ENCODE measurements around the gene BRWD1.
"Not testable (repeated sequence)": the region's sequence is repeated elsewhere in the genome, so short reads cannot be mapped to it uniquely, and the experiment has no call there.

Gene BRWD1

DNA sequence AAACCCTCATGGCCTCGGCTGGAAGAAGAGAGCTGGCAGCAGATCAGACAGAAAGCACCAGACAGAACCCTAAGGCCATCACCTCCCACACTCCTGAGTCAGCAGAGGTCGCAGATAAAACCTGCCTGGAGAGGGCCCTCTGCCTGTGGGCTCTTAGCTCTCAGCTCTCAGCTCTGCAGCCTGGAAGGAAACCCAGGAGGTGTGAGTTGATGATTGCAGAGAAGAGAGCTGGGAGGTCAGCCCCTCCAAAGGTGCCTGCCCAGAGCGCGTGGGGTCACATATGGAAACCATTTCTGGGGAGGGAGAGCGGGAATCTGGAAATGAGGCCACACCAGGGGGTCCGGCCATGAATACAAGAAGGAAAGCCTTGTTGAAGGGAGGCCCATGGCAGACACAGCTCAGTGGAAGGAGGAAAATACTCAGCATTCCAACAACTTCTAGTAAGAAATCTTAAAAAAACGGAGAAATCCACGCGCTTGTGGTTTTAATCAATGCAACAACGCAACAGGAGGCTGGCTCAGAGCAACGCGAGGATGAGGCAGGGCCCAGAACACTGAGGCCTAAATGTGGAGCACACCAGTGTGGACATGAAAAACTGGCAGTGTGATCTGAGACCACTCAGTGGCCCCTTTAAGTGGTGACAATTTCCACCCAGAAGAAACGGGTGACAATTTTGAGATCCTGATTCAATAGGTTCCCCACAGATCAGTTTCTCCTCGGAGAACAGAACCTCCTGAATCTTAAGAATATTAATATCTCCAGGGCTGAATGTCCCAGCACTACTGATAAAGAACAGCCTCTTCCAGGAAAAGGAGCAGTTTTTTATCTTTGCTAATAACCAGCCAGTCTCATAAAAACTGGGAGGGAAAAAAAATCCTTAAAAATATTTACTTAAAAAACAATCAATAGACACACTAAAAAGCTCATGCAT lies 175.9 kb downstream of the BRWD1 start:
- TF ChIP-seq, protein P1, sequence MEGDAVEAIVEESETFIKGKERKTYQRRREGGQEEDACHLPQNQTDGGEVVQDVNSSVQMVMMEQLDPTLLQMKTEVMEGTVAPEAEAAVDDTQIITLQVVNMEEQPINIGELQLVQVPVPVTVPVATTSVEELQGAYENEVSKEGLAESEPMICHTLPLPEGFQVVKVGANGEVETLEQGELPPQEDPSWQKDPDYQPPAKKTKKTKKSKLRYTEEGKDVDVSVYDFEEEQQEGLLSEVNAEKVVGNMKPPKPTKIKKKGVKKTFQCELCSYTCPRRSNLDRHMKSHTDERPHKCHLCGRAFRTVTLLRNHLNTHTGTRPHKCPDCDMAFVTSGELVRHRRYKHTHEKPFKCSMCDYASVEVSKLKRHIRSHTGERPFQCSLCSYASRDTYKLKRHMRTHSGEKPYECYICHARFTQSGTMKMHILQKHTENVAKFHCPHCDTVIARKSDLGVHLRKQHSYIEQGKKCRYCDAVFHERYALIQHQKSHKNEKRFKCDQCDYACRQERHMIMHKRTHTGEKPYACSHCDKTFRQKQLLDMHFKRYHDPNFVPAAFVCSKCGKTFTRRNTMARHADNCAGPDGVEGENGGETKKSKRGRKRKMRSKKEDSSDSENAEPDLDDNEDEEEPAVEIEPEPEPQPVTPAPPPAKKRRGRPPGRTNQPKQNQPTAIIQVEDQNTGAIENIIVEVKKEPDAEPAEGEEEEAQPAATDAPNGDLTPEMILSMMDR (IDR thresholded peaks at IDR 0.05; ENCODE audit: control insufficient read depth, insufficient read depth, low read depth, low read length, missing control alignments): no peak
- DNase-seq (ENCODE audit: low read depth): peak; percentile 18
- no peak overlapping the region for H3K4me3 ChIP-seq (ENCODE audit: control insufficient read depth, low read depth, low read length)

DNA sequence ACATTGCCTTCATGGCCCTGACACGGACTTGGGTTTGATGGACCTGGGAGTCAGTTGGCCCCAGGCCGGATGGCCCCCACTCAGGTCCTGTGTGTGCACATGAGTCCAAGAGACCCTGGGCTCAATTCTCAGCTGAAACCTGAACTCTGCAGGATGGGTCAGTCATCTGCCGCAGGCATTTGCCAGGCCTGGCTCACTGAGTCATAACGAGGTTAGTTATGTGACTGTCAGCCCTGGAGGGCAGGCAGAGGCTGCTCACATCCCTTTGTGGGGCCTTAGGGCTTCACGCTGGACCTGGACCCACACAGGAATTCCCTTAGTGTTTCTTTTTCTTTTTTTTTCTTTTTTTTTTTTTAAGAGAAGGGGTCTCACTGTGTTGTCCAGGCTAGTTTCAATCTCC lies 176.7 kb downstream of the BRWD1 start:
- H3K4me3 ChIP-seq (ENCODE audit: control insufficient read depth, low read depth, low read length): no peak overlapping the region
- TF ChIP-seq, protein P1 (IDR thresholded peaks at IDR 0.05; ENCODE audit: control insufficient read depth, insufficient read depth, low read depth, low read length, missing control alignments): no peak
- no peak for DNase-seq (ENCODE audit: low read depth)

DNA sequence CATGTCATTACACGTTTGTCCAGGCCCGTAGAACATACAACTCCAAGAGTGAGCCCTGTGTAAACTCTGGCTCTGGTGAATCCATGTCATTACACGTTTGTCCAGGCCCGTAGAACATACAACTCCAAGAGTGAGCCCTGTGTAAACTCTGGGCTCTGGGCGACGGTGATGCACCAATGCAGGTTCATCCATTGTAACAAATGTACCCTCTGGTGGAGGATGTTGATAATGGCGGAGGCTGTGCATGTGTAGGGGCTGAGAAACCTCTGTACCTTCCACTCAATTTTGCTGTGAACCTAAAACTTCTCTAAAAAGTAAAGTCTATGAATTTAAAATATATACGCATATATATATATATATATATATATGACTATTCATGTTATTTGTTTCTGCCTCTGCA lies 177.3 kb downstream of the BRWD1 start:
- not testable (repeated sequence) for H3K4me3 ChIP-seq (ENCODE audit: control insufficient read depth, low read depth, low read length); DNase-seq (ENCODE audit: low read depth)
- TF ChIP-seq, protein P1 (IDR thresholded peaks at IDR 0.05; ENCODE audit: control insufficient read depth, insufficient read depth, low read depth, low read length, missing control alignments): peak; percentile 34

DNA sequence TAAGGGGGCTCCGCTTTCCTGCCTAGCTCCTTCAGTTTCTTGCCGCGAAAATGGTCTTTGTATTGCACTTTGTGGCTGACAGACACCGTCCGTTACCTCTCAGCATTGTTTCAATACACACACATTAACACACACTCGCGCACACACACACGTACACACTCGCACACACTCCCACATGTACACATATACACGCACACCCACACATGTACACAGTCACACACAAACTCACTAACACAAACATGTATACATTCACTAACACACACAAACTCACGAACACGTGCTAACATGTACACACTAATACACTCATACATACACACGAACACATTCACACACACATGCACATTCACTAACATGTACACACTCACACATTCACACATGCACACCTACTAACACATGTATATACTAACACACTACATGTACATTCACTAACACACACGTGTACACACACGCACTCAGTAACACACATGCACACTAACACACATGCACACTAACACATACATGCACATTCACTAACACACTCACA lies 179.1 kb downstream of the BRWD1 start:
- DNase-seq (ENCODE audit: low read depth): no peak
- TF ChIP-seq, protein P1 (IDR thresholded peaks at IDR 0.05; ENCODE audit: control insufficient read depth, insufficient read depth, low read depth, low read length, missing control alignments): no peak
- no peak overlapping the region for H3K4me3 ChIP-seq (ENCODE audit: control insufficient read depth, low read depth, low read length)
